HG03139 (cell line): ENCODE measurements around the gene MSX2.

ENCODE experiments used
- ATAC-seq: cut with Tn5 transposase; IDR thresholded peaks from one replicate; pipeline ENCODE4 v1.9.1; 2021; ENCODE audit not compliant: unreplicated experiment

MSX2 gene

DNA sequence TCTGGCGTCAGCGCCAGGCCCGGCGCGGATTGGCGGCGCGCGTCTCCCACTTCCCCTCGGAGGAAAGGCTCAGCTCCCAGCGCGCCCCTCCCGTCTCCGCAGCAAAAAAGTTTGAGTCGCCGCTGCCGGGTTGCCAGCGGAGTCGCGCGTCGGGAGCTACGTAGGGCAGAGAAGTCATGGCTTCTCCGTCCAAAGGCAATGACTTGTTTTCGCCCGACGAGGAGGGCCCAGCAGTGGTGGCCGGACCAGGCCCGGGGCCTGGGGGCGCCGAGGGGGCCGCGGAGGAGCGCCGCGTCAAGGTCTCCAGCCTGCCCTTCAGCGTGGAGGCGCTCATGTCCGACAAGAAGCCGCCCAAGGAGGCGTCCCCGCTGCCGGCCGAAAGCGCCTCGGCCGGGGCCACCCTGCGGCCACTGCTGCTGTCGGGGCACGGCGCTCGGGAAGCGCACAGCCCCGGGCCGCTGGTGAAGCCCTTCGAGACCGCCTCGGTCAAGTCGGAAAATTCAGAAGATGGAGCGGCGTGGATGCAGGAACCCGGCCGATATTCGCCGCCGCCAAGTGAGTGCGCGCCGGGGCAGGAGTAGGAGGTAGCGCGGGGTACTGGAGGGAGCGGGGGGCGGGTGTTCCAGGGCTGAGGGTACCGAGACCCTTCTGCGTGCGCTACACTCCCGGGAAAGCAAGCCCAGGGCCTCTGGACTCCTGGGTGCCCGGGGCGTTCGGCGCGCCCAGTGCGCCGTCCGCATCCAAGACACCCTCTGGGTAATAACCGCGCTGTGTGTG, at the start of gene MSX2:
Gene MSX2 (plus strand): TSS at position 99 of the 777 bp plus-strand sequence. CDS start 78 bp downstream, at position 177.
- ATAC-seq = no peak

DNA sequence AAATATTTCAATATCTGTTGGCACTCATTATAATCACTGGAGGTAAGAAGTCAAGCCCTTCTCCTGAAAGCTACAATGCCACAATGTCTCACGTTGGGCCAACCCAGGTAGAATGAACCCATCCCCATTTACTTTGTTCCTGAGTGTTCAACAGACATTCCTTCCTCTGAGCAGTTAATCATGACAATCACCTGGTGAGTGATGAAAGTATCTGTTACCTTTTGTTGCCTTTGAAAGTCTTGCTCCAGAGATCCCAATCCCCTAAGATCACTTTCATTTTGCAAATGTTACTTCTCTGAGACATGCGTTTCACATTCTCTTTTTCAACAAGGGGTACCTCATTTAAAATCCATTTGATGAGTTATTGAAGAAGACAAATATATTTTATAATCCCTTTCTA, 49.3 kb upstream of the MSX2 start:
- no peak for ATAC-seq

DNA sequence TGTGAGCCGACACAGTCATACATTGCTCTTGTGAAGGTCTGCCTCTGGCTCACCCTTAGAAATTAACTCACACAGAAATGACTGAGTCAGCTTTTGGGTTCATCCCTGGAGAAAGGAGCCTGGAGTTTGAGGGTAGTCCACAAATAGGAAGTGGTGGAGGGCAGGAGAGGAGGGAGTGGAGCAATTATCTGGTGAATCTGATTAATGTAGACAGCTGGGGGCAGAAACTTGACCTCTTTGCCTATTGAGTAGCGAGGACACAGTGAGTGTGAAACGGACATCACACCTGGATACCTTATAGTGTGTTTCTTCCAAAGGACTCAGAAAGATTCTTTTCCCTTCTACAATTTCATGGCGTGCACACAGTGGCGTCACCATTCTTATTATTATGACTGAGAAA, 48.5 kb upstream of the MSX2 start:
- ATAC-seq = no peak

DNA sequence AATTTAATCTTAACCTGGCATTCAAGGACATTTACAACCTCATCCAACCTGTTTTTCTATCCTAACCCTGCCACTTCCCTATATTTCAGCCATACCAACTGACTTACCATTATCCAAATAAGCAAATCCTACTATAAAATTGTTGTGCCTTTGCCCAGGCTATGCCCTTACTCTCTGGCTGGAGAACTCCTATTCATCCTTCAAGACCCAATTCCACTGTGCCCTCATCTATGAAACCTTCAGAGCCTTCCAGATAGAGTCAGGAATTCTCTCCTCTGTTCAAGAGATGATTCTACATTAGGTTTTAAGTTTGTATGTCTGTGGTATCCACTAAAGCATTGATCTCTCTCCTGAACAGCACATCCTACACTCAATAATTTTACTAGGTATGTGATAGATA, 46.3 kb upstream of the MSX2 start:
- no peak for ATAC-seq

DNA sequence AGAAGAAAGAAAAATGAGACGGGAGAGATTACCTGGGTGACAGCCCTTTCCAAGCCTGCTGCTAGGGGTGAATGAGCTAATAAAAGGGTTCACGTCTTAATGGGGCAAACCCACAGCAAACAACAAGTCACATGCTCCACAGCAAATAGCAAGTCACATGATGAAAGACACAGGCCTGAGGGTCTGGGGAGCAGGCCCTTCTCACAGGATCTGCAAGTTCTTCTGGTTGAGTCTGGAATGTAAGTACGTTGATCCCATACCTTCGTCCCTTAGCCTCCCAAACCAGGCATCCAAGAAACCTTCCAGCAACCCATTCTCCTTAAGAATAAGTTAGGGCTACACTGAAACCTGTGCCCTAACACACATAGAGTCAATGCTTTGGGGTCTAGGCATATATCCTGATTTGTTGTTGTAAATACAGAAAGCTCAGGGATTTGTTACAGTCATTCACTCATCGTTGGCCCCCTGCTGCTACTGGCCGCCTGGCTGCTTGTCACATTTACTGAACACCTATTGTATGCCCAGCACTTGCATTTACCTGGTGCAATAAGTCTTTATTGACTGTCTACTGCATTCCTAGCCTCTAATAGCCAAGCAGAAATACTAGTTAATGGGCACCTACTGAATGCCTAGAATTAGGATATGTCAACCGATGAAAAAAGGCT, 43.3 kb upstream of the MSX2 start:
- no peak for ATAC-seq

DNA sequence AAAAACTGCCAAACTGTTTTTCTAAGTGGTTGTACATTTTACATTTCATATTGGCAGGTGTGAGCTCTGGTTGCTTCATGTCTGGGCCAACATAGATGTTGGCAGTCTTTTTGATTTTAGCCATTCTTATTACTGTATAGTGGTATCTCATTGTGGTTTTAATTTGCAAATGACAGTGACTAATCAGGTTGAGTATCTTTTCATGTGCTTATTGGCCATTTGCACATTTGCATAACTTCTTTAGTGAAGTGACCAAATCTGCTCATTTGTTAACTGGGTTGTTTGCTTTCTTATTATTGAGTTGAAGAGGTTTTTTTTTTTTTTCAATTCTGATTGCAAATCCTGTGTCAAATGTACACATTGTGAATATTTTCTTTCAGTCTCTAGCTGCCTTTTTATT, 36.9 kb upstream of the MSX2 start:
- no peak for ATAC-seq

DNA sequence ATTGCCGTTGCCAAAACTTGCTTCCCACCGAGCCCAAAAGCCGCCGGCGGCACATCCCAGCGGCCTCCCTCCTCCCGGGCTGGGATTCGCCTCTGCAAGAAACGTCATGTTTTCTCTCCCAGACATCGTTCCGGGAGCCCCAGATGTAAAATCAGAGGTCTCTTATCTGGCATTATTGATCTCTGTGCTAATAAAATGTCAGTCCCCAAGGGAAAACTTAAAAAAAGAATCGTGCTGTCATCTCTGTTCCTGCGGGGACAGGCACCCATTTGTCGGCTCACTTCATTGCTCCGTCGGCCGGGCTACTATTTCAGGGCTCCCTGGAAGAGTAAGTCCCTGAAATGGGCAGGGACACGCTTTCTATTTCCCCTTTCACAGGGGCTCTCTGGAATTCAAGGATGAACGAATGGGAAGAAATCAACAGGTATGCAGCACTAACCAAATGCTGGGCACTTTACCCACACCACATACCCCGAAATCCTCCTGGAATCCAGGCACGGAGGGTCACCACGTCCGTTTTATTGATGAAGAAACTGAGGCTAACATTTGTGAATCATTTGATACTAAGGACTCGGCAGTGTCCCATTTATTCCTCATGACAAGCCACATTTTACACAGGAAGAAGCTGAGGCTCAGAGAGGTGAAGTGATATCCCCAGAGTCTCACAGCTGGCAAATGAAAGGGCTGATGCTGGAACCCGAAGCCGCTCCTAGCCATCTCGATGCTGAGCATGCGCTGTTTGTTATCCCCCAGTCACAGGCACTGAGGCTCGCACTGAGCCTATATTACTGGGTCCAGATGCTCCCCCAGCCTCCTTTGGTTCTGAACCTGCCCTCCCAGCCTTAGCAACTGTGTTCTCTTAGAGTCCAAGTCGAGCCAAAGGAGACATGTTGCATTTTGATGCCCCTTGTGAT, 35.7 kb upstream of the MSX2 start:
- no peak for ATAC-seq

DNA sequence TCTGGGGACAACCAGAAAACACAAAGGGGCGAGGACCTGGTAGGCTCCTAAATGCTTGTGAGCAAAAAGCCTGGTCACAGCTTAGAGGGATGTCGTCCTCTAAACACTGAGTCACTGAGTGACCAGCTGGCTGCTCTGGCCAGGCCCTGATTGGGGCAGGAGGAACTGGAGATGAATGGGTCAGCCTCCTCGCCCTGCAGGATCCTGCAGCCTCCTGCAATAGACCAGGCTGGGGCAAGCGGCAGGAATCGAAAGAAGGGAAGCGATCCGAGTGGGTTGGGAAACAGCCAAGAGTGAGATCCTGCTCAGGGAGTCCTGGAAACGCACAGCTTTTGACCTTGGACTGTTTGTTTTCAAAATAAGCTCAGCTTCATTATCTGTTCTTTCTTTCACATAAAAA, 34.1 kb upstream of the MSX2 start:
- no peak for ATAC-seq

DNA sequence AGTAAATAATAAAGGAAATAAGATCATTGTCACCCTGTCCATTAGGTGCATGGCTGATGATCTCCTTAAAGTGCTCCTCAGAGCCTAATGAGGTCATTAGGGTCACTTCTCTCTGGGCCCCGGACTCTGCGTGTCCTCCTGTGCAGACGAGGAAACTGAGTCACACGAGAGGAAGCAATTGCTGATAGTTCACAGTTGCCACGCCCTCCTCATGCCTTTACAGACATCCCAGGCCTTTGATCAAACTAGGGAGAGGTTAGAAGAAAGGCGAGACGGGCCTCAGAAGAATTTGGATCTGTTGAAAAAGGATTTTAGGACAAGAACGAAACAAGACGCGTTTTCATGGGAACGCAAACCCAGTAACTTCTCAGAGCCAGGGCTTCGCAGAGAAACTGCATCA, 32.0 kb upstream of the MSX2 start:
- ATAC-seq = no peak

DNA sequence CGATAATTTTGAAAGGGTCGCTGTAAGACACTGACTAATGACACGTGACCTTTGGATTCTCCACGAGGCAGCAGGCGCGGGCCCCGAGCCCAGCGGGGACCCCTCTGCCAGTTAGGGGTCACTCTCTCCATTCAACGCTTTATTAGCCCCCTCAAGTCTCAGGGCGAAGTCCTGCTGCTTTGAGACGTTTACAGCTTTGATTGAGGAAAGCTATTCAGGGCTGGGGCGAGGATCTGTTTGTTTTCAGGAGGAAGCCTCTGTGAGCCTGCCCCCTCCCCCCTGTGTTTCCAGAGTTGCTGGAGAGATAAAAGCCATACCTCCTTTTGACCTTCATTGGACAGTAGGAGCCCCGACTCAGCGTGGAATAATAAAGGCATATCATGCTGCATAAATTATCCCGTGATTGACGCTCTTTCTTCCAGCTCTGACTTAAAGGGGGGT, 31.4 kb upstream of the MSX2 start:
- no peak for ATAC-seq

DNA sequence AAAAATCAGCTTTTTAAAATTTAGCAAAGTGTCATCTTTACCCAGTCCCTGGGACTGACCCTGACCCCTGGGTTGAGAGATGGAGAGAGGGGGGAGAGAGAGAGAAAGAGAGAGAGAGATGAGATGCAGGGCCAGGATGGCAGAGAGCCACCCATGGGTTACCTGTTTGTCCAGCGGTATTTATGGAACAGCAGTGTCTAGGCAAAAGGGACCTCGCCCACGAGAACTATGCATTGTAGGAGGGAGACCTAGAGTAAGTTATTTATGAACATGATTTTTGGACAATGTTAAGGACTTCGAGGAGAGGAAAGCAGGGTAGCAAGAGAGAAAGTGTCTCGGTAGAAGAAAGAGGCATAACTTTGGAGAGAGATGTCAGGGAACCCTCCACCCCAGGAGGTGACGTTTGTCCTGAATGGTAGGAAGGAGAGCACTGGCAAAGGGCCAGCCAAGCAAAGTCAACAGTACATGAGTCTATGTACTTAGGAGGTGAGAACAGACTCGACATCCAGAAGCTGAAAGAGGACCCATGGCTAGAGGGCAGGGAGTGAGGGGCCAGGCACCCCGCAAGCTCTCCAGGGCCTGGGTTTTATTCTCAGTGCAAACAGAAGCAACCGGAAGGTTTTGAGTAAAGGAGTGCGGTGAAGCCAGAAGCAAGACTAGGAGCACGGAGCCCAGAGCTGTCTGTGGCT, 30.5 kb upstream of the MSX2 start:
- ATAC-seq = no peak

DNA sequence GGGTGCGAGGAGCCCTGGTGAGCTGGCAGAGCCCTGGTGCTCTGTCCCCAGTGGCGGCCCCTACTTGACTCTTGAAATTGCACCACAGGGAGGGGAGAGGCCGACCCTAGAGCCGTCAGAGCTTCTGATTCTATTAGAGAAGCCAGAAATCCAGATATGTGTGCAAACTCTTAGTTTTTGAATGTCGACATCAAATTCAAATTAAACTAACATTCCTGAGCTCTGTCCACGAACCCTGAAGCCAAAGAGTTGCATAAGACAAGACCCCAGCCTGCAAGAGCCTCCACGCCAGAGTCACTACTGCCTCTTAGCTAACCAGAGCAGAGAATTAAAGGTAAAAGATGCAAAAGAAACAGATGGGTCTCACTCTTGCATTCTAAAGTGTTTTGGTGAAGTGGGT, 29.8 kb upstream of the MSX2 start:
- ATAC-seq = no peak

DNA sequence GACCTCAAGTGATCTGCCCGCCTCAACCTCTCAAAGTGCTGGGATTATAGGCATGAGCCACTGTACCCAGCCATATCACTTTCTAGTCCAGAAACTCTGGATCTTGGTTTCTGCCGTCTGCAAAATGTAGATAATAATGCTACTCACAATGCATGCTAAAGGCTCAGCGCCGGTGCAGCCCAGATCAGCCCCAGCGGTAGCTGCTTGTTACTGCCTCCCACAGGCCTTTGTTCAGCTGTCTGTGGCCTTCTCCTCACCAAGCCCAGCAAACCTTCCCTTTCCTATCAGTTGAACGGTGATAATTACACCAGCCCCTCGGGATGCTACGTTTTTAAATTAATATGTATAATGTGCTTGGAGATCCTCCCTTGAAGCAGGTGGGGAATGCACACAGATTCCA, 26.2 kb upstream of the MSX2 start:
- no peak for ATAC-seq

DNA sequence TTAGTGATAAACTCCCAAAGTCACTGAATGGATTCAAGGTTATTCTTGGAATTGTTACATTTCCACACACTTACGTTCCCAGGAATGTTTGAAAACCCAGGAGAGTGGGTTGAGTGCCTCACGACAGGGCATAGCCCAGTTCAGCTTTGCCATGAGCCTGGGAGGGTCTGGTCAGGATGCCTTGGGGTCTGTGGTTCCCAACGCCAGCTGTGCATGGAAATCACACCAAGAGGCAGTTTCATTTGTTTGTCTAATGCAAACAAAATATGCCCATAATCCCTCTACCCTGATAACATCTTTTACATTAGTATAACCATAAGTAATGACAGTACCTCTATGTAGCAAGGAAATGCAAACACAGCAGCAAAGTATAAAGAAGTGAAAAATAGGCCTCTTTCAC, 25.3 kb upstream of the MSX2 start:
- ATAC-seq = no peak

DNA sequence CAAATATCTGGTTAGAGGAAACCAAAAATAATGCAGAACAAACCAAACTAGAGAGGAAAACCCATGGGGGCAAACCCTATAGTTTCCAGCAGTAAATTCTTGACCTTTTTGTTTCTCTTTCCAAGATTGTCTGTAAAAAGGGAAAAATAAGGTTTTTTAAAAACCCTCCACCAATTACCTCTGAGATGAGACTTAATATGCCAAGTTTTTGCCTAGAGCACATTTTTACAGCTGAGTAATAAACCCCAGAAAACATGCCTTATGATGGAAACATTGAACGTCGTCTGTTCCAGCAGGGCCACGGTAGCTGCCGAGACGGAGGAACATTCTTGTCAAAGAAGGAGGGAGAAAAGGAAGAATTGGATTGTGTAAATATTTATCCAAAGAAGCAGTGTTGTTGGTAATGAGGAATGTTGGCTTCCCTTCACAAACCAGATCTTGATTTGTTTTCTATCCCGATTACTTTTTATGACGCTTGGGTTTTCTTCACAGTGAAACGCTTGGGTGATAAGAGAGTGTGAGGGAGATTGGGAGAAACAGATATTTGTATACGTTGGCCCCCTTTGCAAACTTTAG, 17.3 kb upstream of the MSX2 start:
- no peak for ATAC-seq

DNA sequence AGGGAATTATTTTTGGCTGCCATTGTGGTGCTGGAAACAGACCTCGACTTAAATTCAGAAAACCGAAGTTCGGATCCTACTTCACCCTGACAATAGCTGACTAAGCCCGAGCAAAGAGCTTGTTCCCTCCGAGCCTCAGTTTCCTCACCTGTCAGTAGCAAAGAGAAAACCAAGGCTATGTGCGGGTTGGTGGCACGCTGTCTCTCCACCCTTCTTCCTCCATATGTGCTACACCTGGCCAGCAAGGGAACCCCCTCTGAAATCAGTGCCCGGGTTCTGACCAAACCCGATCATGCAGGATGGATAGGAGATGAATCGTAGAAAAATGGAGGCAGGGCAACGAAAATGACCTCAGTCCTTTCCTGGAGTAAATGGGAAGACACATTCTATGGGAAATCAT, 16.7 kb upstream of the MSX2 start:
- ATAC-seq = no peak

DNA sequence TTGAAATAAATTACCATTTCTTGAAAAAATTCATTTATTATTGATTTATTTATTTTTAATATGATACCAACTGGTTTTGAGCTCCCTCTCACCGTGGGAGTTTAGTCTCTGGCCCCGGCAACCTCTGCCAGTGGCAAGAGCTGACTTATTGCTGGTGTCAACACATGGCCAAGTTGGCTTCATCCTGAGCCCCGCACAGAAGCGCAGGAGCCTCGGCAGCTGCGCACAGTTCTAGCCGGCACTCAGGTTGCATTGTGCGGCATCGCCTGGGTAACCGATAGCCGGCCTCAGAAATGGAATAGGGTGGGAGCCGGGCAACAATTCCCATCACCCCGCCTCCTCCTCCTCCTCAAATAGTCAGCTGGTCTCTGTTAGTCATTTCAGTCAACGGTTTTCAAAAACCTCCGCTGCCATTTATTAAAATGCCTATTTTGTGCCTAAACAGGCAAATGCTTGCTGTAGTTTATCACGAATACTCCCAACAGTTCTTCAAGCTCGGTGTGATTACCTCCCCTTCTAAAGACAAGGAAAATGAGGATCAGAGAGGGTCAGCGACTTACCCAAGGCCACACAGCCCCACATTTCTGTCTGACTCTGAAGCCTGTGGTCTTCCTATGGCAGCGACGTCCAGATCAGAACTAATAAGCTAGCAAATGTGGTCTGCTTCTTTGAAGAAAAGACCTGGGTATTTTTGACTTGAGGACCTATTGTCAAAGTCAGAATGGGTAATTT, 15.7 kb upstream of the MSX2 start:
- ATAC-seq = no peak

DNA sequence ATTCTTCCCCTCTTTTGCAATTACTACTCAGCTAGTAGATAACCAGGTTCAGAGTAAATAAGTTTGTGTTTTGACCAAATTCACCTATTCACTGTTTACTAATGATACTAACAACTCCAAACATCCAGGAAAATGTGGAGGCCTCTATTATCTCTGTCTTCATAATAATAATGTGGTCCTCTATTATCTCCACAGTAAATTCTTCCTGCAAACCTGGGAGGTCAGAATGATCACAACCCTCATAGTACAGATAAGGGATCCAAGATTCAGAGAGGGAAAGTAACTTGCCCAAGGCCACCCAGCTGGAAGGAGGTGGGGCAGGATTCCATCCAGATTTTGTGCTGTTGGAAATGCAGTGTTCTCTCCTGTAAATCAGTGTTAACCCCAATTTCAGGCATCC, 9.6 kb upstream of the MSX2 start:
- ATAC-seq = no peak

DNA sequence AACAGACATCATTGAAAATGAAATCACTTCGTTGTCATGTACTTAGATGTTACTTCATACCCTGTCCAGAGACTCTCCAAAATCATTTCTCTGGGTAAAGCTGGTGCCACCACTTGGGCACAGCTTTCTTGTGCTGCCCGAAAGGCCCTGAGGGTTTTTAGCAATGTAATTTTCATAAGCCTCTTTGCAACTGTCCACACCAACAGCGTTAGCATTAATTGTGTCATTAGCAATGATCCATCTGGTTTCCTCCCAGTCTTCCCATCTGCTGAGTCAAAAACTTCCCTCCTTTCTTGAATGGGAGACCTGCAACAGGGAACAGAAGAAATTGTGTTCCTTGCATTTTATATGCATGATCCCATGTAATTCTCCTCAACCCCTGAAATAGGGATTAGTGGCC, 8.6 kb upstream of the MSX2 start:
- no peak for ATAC-seq

DNA sequence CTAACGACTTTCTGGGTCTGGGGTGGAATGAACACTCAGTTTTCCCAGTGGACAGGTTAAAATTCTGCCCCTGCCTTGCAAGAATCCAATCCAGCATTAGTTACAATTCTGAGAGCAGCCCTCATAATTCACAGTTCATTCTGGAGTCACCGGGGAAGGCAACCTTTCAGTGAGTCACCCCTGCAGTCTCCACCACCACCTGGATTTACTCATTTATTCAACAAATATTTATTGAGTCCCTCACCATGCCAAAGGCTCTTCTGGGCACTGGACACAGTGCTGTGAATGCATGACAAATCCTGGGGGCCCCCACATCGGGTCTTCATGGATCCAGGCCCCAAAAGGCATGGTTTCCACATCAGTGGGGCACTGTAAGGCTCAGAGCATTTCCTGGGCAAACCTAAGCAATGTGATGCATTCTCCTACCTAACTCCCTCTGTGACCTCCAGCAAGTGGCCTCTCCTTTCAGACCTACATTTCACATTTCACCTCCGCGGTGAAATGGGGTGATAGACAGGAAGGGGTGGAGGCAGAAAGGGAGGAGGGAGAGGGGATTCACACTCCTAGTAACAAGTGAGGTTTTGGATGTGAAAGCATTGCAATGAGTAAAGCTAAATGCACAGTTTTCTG, 6.4 kb upstream of the MSX2 start:
- no peak for ATAC-seq
